ENCODE results near the gene ZNF335. TPM values are rescaled to one million over a fixed set of nuclear protein-coding genes. Genes with fewer than 3 reads are reported as not detected.

ZNF335 gene
- total and polyA plus RNA-seq, 2 of the 8 experiments (the other 6 are each of a cell fraction or from before 2014, with no cell fraction given) = 12.4 to 14.6 TPM

- H2BK20ac ChIP-seq (ENCODE audit: low read length) = no peak overlapping the region
- no peak overlapping the region for H3K27ac ChIP-seq (ENCODE audit: low read depth, low read length)
- H3K4me1 ChIP-seq (replicated peaks in 1 of 4; ENCODE audit: control insufficient read depth in 3 of 4, insufficient read depth in 4 of 4, low read length in 3 of 4) = peaks cover 0 to 8% (median 6%) of the 10 kb centered on the region in 4 experiments; a peak in 5 of 7 replicates
- 0 out of 4 replicates have a peak overlapping the region, but pooled peaks have one; percentile 13 to 43 for H3K4me2 ChIP-seq (ENCODE audit: insufficient read depth in 1 of 2, low read depth in 2 of 2, low read length in 2 of 2)
- H3K23me2 ChIP-seq (ENCODE audit: low read depth, low read length) = no peaks in the 10 kb centered on the region; the same call in 1 of the 2 replicates
- H3K27me3 ChIP-seq (replicated peaks in 1 of 4; ENCODE audit: control insufficient read depth in 3 of 4, extremely low read depth in 1 of 4, insufficient read depth in 3 of 4, low read length in 3 of 4) = no peaks in the 10 kb centered on the region
- no peak overlapping the region for H3K4ac ChIP-seq (replicated peaks; ENCODE audit: insufficient read length, low read depth, low read length)
- H2BK120ac ChIP-seq (replicated peaks; ENCODE audit: low read depth, low read length) = no peak overlapping the region
- WGBS, 2 experiments (ENCODE audit: extremely low coverage in 1 of 2, insufficient coverage in 1 of 2, insufficient read length in 1 of 2, insufficient replicate concordance in 2 of 2, low coverage in 1 of 2, low lambda C conversion rate in 2 of 2, missing lambda C conversion rate in 1 of 2) = 77% methylated on average over 7 of the region's 7 CpGs; no CpG with 5 or more reads in 1 of the 2 experiments
- no peaks in the 10 kb centered on the region for H3K79me1 ChIP-seq (ENCODE audit: low read depth, low read length)
- no peaks in the 10 kb centered on the region for H3K79me2 ChIP-seq (ENCODE audit: control insufficient read depth in 1 of 2, insufficient read depth in 2 of 2, low read length in 2 of 2)
- ChIA-PET CTCF (ENCODE audit: partially characterized antibody) (interaction anchor here (1.1 to 12.8 kb wide), 4 partner anchors 9 to 39 kb away, joined by 3 to 156 read pairs (median 7); no protein-coding TSS in a partner anchor), POLR2A (ENCODE audit: partially characterized antibody) (interaction anchor here (1.7 to 2.7 kb wide), 3 partner anchors 10 to 28 kb away, joined by 3 to 12 read pairs (median 8); partner anchors contain the start of gene ZNF335)
- H2AK5ac ChIP-seq (ENCODE audit: low read depth, low read length) = no peak overlapping the region
- FAIRE-seq (no peak), DNase-seq (ENCODE audit: low read depth in 1 of 2, low spot score in 2 of 2) (no peak)
- H4K5ac ChIP-seq (ENCODE audit: insufficient read length, low read depth, low read length) = no peak overlapping the region
- H2AFZ ChIP-seq (ENCODE audit: low read length) = peak overlapping the region; percentile 100
- no peak overlapping the region for H3K14ac ChIP-seq (ENCODE audit: insufficient read length)
- H2BK15ac ChIP-seq (ENCODE audit: low read length) = peak overlapping the region; percentile 21; the same call in 1 of the 2 replicates
- no peaks in the 10 kb centered on the region for H3K9me3 ChIP-seq (ENCODE audit: insufficient read depth in 2 of 2, low read depth in 1 of 2, low read length in 1 of 2)
- no peak overlapping the region for H3K23ac ChIP-seq (ENCODE audit: insufficient read length)
- no peak overlapping the region for H3K9ac ChIP-seq (replicated peaks in 1 of 4; ENCODE audit: extremely low read depth in 1 of 4, low read depth in 3 of 4, low read length in 3 of 4)
- no peak overlapping the region for H4K91ac ChIP-seq (replicated peaks; ENCODE audit: insufficient read length, low read length)
- no peaks in the 10 kb centered on the region for H4K20me1 ChIP-seq (replicated peaks in 1 of 2; ENCODE audit: control insufficient read depth in 1 of 2, insufficient read depth in 2 of 2, low read length in 2 of 2)
- no peak overlapping the region for H4K8ac ChIP-seq (ENCODE audit: extremely low read depth, insufficient read depth, low read length)
- no peaks in the 10 kb centered on the region for H3K36me3 ChIP-seq (ENCODE audit: control insufficient read depth in 2 of 4, insufficient read depth in 4 of 4, low read length in 3 of 4)
- peak overlapping the region; percentile 56; the same call in 1 of the 2 replicates for H3K18ac ChIP-seq (ENCODE audit: extremely low read depth, low read length)
- H3K56ac ChIP-seq (replicated peaks; ENCODE audit: insufficient read length, low read depth, low read length) = no peak overlapping the region
- no peak overlapping the region for H2BK12ac ChIP-seq (ENCODE audit: low read depth, low read length)
- no peak overlapping the region for H2BK5ac ChIP-seq (ENCODE audit: low read depth, low read length)
- no peak for TF ChIP-seq MAX (IDR thresholded peaks at IDR 0.05)
- TF ChIP-seq KDM1A (IDR thresholded peaks at IDR 0.05; ENCODE audit: borderline replicate concordance, low read length) = peak; percentile 55; the same call in 1 of the 2 replicates
- TF ChIP-seq TAF1 (IDR thresholded peaks at IDR 0.05; ENCODE audit: low read depth, low read length) = no peak
- no peak for TF ChIP-seq KDM4A (IDR thresholded peaks at IDR 0.05; ENCODE audit: low read depth, low read length, severe bottlenecking)
- TF ChIP-seq YY1 (IDR thresholded peaks at IDR 0.05; ENCODE audit: low read depth, low read length) = no peak
- TF ChIP-seq TAF7 (optimal IDR thresholded peaks at IDR 0.05; ENCODE audit: borderline replicate concordance, low read depth, low read length) = no peak
- H3K4me3 ChIP-seq (ENCODE audit: extremely low read depth in 1 of 4, insufficient read depth in 2 of 4, low read depth in 3 of 4, low read length in 4 of 4) = no peak overlapping the region
These were observed 11.3 kb upstream of the ZNF335 start for GRCh38 chr20:45983279-45983743.

Measured in H1 (cell line).